ENCODE results near the gene ACTR6.

The ACTR6 gene

DNA sequence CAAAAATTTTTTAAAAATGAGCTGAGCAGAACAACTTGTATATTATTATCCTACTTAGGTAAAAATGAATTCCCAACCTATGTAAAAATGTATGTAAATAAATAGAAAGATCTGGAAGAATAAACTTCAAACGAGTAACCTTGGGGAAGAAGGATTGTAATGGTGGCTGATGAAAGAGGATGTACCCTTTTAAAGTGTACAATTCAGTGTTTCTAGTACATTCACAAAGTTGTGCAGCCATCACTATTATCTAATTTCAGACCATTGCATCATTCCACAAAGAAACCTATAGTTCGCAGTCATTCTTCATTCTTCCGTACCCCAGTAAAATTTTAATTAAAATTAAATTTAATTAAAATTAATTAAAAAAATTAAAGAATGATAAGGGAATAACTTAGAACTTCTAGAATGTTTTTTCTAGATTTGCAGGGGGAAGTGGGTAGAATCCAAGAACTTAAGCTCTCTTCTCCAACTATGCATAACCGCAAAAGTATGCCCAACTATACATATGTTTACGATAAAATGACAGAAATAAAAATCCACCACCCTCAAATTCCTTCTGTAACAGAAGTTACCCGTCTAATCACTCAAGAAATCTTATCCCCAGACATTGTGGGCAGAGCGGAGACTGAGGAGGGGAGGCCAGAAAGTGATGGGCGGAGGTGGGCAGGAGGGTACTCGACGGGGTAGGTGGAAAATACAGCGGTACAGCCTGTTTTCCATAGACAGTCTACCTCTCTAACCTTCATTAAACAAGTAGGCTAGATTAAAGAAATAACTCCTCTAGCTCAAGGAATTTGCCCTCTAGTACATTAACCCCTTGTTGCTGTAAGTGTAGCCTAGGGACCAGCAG, 65.3 kb downstream of the ACTR6 start:
- peak overlapping the region; percentile 43 to 47 for H3K9ac ChIP-seq (ENCODE audit: low read length in 2 of 2)
- peaks cover 7% of the 10 kb centered on the region for H3K4me1 ChIP-seq (ENCODE audit: control insufficient read depth, insufficient read depth, low read length)
- H3K9me3 ChIP-seq (ENCODE audit: control insufficient read depth in 2 of 2, low read length in 2 of 2), result no peaks in the 10 kb centered on the region
- peak overlapping the region; percentile 93 for H3K27ac ChIP-seq (ENCODE audit: low read length)
- peak overlapping the region; percentile 75 to 92 for H3K4me3 ChIP-seq (ENCODE audit: low read length in 2 of 2)
- H3K36me3 ChIP-seq (ENCODE audit: control insufficient read depth in 2 of 2, insufficient read depth in 2 of 2, low read length in 2 of 2), result no peaks in the 10 kb centered on the region
- H3K27me3 ChIP-seq (ENCODE audit: control insufficient read depth in 1 of 2, insufficient read depth in 2 of 2, low read length in 2 of 2), result no peaks in the 10 kb centered on the region

DNA sequence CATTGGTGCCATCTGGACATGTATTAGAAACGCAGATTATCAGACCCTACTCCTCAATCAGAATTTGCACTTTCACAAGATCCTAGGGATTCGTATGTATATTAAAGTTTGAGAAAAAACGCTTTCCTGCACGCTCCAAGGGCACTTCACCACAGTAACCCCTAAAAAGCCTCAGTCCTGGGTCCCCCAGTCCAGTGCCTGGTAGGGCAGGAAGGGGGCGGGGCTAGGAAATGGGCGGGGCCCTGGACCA, 65.9 kb downstream of the ACTR6 start:
- Histone ChIP-seq H3K27ac (ENCODE audit: low read length) (peak overlapping the region; percentile 93), H3K27me3 (ENCODE audit: control insufficient read depth in 1 of 2, insufficient read depth in 2 of 2, low read length in 2 of 2) (no peaks in the 10 kb centered on the region), H3K36me3 (ENCODE audit: control insufficient read depth in 2 of 2, insufficient read depth in 2 of 2, low read length in 2 of 2) (no peaks in the 10 kb centered on the region), H3K4me1 (ENCODE audit: control insufficient read depth, insufficient read depth, low read length) (peaks cover 7% of the 10 kb centered on the region), H3K9ac (ENCODE audit: low read length in 2 of 2) (peak overlapping the region; percentile 43 to 47), H3K4me3 (ENCODE audit: low read length in 2 of 2) (peak overlapping the region; percentile 75 to 92), H3K9me3 (ENCODE audit: control insufficient read depth in 2 of 2, low read length in 2 of 2) (no peaks in the 10 kb centered on the region)

DNA sequence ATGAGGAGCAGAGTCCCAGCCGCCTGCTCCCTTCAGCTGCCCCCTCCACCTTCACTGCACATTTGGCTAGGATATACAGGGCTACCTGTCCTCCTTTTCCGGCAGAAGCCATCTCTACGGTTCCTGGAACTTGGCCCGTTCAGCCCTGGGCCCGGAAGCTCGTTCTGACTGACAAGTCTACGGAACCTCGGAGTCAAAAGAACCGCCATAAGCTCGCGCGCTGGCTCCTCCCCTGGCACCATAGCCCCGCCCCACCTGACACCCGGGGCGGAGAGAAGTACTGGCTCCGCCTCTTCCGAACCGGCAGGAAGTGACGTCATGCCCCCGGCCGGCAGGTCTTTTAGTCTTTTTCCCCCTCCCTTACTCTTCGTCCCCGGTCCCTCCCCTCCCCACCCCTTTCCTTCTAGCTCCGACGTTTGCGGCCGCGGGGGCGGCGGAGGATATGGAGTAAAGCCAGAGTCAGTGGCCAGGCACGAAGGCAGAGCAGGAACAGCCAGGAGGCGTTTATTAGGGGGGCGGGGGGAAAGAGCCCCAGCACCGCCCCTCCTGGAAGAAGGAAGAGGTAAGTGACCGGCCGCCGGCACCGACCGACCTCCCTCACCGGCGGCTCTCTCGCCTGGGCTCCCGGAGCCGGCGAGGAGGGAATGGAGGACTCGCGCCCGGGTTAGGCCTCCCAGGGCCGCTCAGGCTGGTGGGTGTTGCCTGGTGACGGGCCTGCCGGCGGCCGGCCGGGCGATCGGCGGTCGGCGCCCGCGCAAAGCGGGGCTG, 66.4 kb downstream of the ACTR6 start, which contains the start of the genes DEPDC4 and SCYL2:
DEPDC4 (minus strand) TSS at position 245 of the 768 bp plus-strand sequence; CDS start at position 242, 3 bp downstream.
SCYL2 (plus strand) TSS at position 343 of the 768 bp plus-strand sequence. CDS start 15,794 bp downstream, outside the sequence.
- no peaks in the 10 kb centered on the region for H3K36me3 ChIP-seq (ENCODE audit: control insufficient read depth in 2 of 2, insufficient read depth in 2 of 2, low read length in 2 of 2)
- H3K9ac ChIP-seq (ENCODE audit: low read length in 2 of 2), result peak within 1 kb of the TSS; percentile 95 to 97
- H3K9me3 ChIP-seq (ENCODE audit: control insufficient read depth in 2 of 2, low read length in 2 of 2), result no peaks in the 10 kb centered on the region
- H3K27me3 ChIP-seq (ENCODE audit: control insufficient read depth in 1 of 2, insufficient read depth in 2 of 2, low read length in 2 of 2), result no peaks in the 10 kb centered on the region
- H3K4me1 ChIP-seq (ENCODE audit: control insufficient read depth, insufficient read depth, low read length), result peaks cover 7% of the 10 kb centered on the region
- H3K4me3 ChIP-seq (ENCODE audit: low read length in 2 of 2), result peak within 1 kb of the TSS; percentile 87 to 92
- H3K27ac ChIP-seq (ENCODE audit: low read length), result peak within 1 kb of the TSS; percentile 93

DNA sequence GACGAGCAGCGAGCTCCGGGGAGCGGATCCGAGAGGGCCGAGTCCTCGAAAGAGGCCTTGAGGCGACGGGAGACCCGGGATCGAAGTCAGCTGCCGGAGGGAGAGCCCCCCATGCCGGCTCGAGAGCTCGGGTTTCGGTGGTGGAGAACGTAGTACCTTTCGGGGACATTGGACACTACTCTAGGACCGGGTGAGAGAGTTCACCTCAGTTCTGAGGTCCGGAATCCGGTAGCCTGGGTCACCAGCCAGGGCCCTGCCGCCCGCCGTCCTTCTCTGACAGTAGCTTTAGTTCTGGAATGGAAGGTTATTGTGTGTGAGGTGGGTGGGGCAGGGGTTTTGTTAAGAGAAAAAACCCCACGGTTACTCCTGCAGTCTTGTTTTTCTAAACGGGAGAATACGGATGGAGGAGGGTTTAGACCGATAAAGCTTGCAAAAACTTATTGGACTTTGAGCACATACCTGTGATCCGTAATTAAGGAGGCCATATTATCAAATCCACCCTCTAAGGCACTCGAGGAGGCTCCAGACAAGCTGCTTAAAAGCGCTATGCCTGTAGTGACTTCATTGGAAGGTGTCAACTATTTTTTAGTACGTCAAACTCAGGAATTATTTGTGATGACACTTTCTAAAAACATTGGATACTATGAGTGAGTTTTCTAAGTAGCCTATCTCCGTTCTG, 67.1 kb downstream of the ACTR6 start:
- H3K4me3 ChIP-seq (ENCODE audit: low read length in 2 of 2), result peak overlapping the region; percentile 87 to 92
- H3K9ac ChIP-seq (ENCODE audit: low read length in 2 of 2), result peak overlapping the region; percentile 95 to 97
- H3K9me3 ChIP-seq (ENCODE audit: control insufficient read depth in 2 of 2, low read length in 2 of 2), result no peaks in the 10 kb centered on the region
- no peaks in the 10 kb centered on the region for H3K27me3 ChIP-seq (ENCODE audit: control insufficient read depth in 1 of 2, insufficient read depth in 2 of 2, low read length in 2 of 2)
- H3K4me1 ChIP-seq (ENCODE audit: control insufficient read depth, insufficient read depth, low read length), result peaks cover 7% of the 10 kb centered on the region
- H3K36me3 ChIP-seq (ENCODE audit: control insufficient read depth in 2 of 2, insufficient read depth in 2 of 2, low read length in 2 of 2), result no peaks in the 10 kb centered on the region
- H3K27ac ChIP-seq (ENCODE audit: low read length), result peak overlapping the region; percentile 93

DNA sequence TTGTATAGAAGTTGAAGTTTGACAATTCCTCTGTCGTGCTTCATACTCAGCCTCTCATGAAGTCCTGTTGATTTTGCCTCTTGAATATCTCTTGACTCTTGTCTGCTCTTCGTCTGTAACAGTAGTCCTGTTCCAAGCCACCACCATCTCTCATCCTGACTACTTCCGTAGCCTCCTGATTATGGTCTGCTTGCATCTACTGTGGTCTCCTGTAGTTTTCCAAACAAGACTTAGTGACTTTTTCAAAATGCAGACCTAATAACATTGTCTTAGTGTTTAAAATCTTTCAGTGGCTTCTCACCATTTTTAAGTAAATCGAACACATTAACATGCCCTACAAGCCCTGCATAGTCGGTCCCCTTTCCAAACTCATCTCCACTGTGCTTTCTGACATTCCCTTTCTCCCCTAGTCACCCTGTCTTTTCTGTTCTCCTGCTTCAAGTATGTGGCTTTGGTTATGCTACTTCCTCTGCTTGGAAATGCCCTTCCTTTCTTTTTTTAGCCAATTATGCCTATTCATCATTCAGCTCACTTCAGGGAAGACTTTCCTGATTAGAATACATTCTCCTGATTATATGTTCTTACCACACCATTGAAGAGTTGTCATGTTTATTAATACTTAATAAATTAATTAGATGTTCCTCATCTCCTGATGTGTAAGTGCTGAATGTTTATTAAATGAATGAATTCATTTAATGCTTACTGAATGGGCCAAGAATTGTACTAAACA, 68.4 kb downstream of the ACTR6 start:
- H3K9me3 ChIP-seq (ENCODE audit: control insufficient read depth in 2 of 2, low read length in 2 of 2), result no peaks in the 10 kb centered on the region
- peaks cover 7% of the 10 kb centered on the region for H3K4me1 ChIP-seq (ENCODE audit: control insufficient read depth, insufficient read depth, low read length)
- H3K27ac ChIP-seq (ENCODE audit: low read length), result no peak overlapping the region
- H3K9ac ChIP-seq (ENCODE audit: low read length in 2 of 2), result peak overlapping the region in 1 of 2 donors; percentile 95
- no peaks in the 10 kb centered on the region for H3K27me3 ChIP-seq (ENCODE audit: control insufficient read depth in 1 of 2, insufficient read depth in 2 of 2, low read length in 2 of 2)
- no peaks in the 10 kb centered on the region for H3K36me3 ChIP-seq (ENCODE audit: control insufficient read depth in 2 of 2, insufficient read depth in 2 of 2, low read length in 2 of 2)
- H3K4me3 ChIP-seq (ENCODE audit: low read length in 2 of 2), result peak overlapping the region; percentile 47 to 87

DNA sequence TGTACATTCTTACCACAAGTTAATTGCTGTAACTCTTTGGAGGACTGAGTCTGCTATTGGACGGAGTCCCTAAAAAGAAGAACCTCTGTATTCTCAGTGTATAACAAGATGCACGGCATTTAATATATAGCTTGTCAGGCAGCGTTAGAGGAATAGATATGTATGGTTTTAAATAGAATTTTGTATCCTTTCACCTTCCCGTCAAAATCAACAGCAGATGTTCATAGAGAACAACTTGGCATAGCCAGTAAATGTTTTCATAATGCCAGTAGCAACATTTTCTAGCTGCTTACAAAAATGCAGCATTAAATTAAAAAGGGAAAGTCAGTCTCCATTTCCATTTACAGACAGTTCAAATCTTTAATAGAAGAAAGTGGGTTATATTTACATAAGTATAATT, 73.2 kb downstream of the ACTR6 start:
- no peak overlapping the region for H3K27ac ChIP-seq (ENCODE audit: low read length)
- H3K27me3 ChIP-seq (ENCODE audit: control insufficient read depth in 1 of 2, insufficient read depth in 2 of 2, low read length in 2 of 2), result no peaks in the 10 kb centered on the region
- H3K4me1 ChIP-seq (ENCODE audit: control insufficient read depth, insufficient read depth, low read length), result peaks cover 5% of the 10 kb centered on the region
- H3K36me3 ChIP-seq (ENCODE audit: control insufficient read depth in 2 of 2, insufficient read depth in 2 of 2, low read length in 2 of 2), result no peaks in the 10 kb centered on the region
- H3K4me3 ChIP-seq (ENCODE audit: low read length in 2 of 2), result no peak overlapping the region
- no peak overlapping the region for H3K9ac ChIP-seq (ENCODE audit: low read length in 2 of 2)
- H3K9me3 ChIP-seq (ENCODE audit: control insufficient read depth in 2 of 2, low read length in 2 of 2), result no peaks in the 10 kb centered on the region
